Common myeloid progenitor, CD34-positive (primary cell): ENCODE results near the gene ELF1.
A peak's percentile ranks its signal among the peaks of the same experiment; 100 is the strongest.

Source experiments
- CTCF ChIA-PET: fragments of 350-600 bp; sonication (Branson Sonifier 250); formaldehyde crosslinking; loops from one replicate; lab custom pipeline; 2021; ENCODE audit warnings: antibody characterized with exemption; lab: Charles Lee
- POLR2A ChIA-PET: fragments of 350-600 bp; sonication (Branson Sonifier 250); formaldehyde crosslinking; loops from one replicate; lab custom pipeline; 2021; ENCODE audit warnings: antibody characterized with exemption; lab: Charles Lee
- DNase-seq, 3 donors: peaks; one replicate each; pipeline versions ENCODE4 v3.0.0 to v3.0.0-alpha.2; 2013
- H3K27ac ChIP-seq, 2 experiments: 1 replicate in 1 of 2; 2 replicates in 1 of 2; pipeline ENCODE4 v1.7.0; 2013; ENCODE audit warnings: inconsistent platforms in 2 of 2, low read length in 2 of 2, mild to moderate bottlenecking in 2 of 2, low read depth in 1 of 2, moderate library complexity in 1 of 2; ENCODE audit not compliant: severe bottlenecking in 2 of 2, insufficient read depth in 1 of 2, poor library complexity in 1 of 2
- H3K27me3 ChIP-seq, 5 experiments: replicated peaks in 2 of 5; 1 replicate in 3 of 5; 2 replicates in 2 of 5; pipeline versions ENCODE4 v1.6.1 to v1.7.0; 2013; ENCODE audit warnings: low read length in 4 of 5, mild to moderate bottlenecking in 2 of 5, moderate library complexity in 2 of 5, inconsistent platforms in 1 of 5; ENCODE audit not compliant: insufficient read depth in 5 of 5, control insufficient read depth in 4 of 5
- H3K36me3 ChIP-seq, 4 experiments: 1 replicate in 2 of 4; 2 replicates in 2 of 4; pipeline versions ENCODE4 v1.6.1 to v1.7.0; 2013; ENCODE audit warnings: low read length in 3 of 4, control low read depth in 1 of 4, mild to moderate bottlenecking in 1 of 4; ENCODE audit not compliant: control insufficient read depth in 4 of 4, insufficient read depth in 4 of 4
- H3K4me1 ChIP-seq, 4 experiments: 1 replicate in 3 of 4; 2 replicates in 1 of 4; pipeline versions ENCODE4 v1.6.1 to v1.7.1; 2013; ENCODE audit warnings: low read length in 3 of 4, mild to moderate bottlenecking in 3 of 4, control low read depth in 1 of 4, inconsistent platforms in 1 of 4, moderate library complexity in 1 of 4; ENCODE audit not compliant: control insufficient read depth in 4 of 4, insufficient read depth in 4 of 4; ENCODE audit errors: control extremely low read depth in 1 of 4
- H3K4me3 ChIP-seq, 7 experiments: 1 replicate in 4 of 7; 2 replicates in 3 of 7; pipeline versions ENCODE4 v1.5.1 to v1.7.0; 2013; ENCODE audit warnings: mild to moderate bottlenecking in 7 of 7, low read length in 6 of 7, moderate library complexity in 6 of 7, inconsistent platforms in 2 of 7, low read depth in 2 of 7, control low read depth in 1 of 7; ENCODE audit not compliant: insufficient read depth in 4 of 7, control insufficient read depth in 1 of 7; ENCODE audit errors: extremely low read depth in 1 of 7
- H3K9me3 ChIP-seq, 5 experiments: 1 replicate in 4 of 5; 2 replicates in 1 of 5; pipeline versions ENCODE4 v1.6.1 to v1.7.1; 2013; ENCODE audit warnings: low read length in 4 of 5, mild to moderate bottlenecking in 2 of 5, inconsistent platforms in 1 of 5, low read depth in 1 of 5, moderate library complexity in 1 of 5; ENCODE audit not compliant: control insufficient read depth in 4 of 5, insufficient read depth in 2 of 5; ENCODE audit errors: control extremely low read depth in 1 of 5
- WGBS: methylation state at CpG from one replicate; pipeline ENCODE4 v1.1.5; 2013; ENCODE audit not compliant: insufficient coverage; 5-methylcytosine and 5-hydroxymethylcytosine counted together

The ELF1 gene

DNA sequence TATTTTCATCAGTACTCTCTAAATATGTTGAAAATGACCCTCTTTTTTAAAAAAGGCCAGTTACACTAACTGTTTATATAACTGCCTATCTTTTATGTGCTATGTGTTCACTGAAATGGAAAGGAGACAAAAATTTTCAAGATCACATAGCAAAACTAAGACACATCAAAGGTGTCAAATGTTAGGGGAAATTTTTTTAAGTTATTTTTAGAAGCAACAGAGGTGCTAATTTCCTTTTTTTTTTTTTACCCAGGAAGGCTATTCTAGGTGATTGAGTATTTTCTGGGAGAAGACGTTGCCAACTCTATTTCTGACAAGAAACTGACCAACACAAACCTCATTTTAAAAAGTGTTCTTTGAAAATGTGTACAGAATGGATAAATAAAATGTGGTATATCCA lies 45.7 kb downstream of the ELF1 start:
- ChIA-PET CTCF (interaction anchor here (0.9 to 2.6 kb wide), 13 partner anchors 8 to 188 kb away, joined by 3 to 22 read pairs (median 5); partner anchors contain the start of gene ELF1), POLR2A (interaction anchor here (1.0 kb wide), 1 partner anchor 12 kb away, joined by 3 read pairs; no protein-coding TSS in a partner anchor)
- peaks cover 1 to 19% (median 6%) of the 10 kb centered on the region in 4 experiments for H3K36me3 ChIP-seq
- H3K4me3 ChIP-seq: peak overlapping the region in 2 of 7 experiments; percentile 1 to 27
- peak overlapping the region in 1 of 2 experiments; percentile 52 for H3K27ac ChIP-seq
- no CpG with 5 or more reads among the region's 1 CpG for WGBS
- H3K4me1 ChIP-seq: peaks cover 51 to 81% (median 66%) of the 10 kb centered on the region in 4 experiments
- H3K9me3 ChIP-seq: no peaks in the 10 kb centered on the region
- H3K27me3 ChIP-seq: no peaks in the 10 kb centered on the region
- no peak for DNase-seq

DNA sequence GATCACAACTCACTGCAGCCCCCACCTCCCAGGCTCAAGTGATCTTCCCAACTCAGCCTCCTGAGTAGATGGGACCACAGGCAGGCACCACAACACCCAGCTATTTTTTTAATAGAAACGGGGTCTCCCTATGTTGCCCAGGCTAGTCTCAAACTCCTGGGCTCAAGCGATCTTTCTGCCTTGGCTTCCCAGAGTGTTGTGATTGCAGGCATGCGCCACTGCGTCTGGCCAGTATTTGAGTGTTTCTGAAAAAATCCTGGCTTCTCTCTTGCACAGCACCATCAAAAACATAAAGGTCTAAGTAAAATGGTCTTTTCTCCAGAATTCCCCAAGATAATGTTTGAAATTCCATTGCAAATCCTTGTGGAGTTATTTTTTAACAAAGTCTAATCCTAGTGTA lies 47.8 kb downstream of the ELF1 start:
- peaks cover 52 to 79% (median 65%) of the 10 kb centered on the region in 4 experiments for H3K4me1 ChIP-seq
- H3K9me3 ChIP-seq: no peaks in the 10 kb centered on the region
- 79% methylated on average over 4 of the region's 4 CpGs for WGBS
- H3K27me3 ChIP-seq: no peaks in the 10 kb centered on the region
- CTCF ChIA-PET: interaction anchor here (0.5 to 3.7 kb wide), 7 partner anchors 9 to 58 kb away, joined by 3 to 16 read pairs (median 3); partner anchors contain the start of gene ELF1
- H3K36me3 ChIP-seq: peaks cover 1 to 19% (median 3%) of the 10 kb centered on the region in 4 experiments
- no peak for DNase-seq
- H3K27ac ChIP-seq: no peak overlapping the region
- POLR2A ChIA-PET: interaction anchor here (0.6 kb wide), 1 partner anchor 32 kb away, joined by 3 read pairs; no protein-coding TSS in a partner anchor
- no peak overlapping the region for H3K4me3 ChIP-seq

DNA sequence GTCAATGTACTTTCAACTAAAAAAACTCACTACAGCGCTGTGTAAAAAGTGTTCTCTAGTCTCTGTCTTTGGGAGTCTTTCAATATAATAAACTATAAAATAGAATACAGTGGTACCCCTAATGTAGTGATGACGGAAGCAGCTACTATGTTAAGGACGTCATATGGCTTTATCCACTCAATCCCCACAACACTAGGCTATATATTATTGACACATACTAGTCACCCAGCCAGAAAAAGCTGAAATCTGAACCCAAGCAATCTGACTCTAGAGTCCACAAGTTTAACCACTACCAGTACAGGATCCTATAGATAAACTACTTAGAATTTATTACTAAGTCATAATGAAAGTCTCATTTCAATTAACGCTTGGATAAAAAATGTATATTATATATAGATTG lies 48.3 kb downstream of the ELF1 start:
- DNase-seq: no peak
- Histone ChIP-seq H3K9me3 (no peaks in the 10 kb centered on the region), H3K4me3 (no peak overlapping the region), H3K4me1 (peaks cover 50 to 79% (median 65%) of the 10 kb centered on the region in 4 experiments), H3K36me3 (peaks cover 0 to 14% (median 2%) of the 10 kb centered on the region in 4 experiments), H3K27me3 (no peaks in the 10 kb centered on the region), H3K27ac (no peak overlapping the region)
- WGBS: no CpG with 5 or more reads among the region's 4 CpGs
- POLR2A ChIA-PET: no interaction called here
- CTCF ChIA-PET: interaction anchor here (0.5 to 3.7 kb wide), 7 partner anchors 8 to 83 kb away, joined by 3 to 16 read pairs (median 3); partner anchors contain the start of gene ELF1

DNA sequence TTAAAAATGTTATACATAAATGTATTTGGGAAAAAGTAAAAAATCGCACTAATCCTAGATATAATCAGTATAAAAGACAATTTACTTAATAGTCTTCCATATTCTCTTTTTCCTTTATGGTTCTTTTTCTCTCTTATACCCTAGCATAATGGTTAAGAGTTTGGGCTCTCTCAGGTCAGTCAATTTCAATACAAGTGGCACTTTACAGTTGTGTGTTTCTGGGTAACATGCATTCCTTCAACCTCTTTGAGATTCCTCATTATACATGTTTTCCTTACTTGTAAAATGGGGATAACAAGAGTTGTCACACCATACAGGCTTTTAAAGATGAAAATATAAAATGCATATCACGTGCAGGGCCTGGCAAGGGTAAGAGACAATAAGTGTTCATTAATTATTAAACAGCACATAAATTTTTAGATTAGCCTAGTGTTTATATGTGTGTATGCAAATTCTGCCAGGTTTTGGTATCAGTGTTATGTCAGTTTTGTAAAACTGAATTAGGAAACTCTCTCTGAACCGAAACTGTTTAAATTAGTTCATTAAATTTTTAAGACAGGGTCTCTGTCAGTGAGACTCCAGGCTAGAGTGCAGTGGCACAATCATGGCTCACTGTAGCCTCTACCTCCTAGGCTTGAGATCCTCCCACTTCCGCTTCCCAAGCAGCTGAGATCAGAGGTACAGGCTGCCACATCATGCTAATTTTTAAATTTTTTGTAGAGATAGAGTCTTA lies 49.8 kb downstream of the ELF1 start:
- no peaks in the 10 kb centered on the region for H3K9me3 ChIP-seq
- CTCF ChIA-PET: interaction anchor here (0.8 to 3.7 kb wide), 8 partner anchors 7 to 60 kb away, joined by 3 to 16 read pairs (median 4); partner anchors contain the start of gene ELF1
- POLR2A ChIA-PET: no interaction called here
- no peak overlapping the region for H3K4me3 ChIP-seq
- peak overlapping the region in 1 of 2 experiments; percentile 31 for H3K27ac ChIP-seq
- no peaks in the 10 kb centered on the region for H3K27me3 ChIP-seq
- H3K36me3 ChIP-seq: peaks cover 0 to 15% (median 3%) of the 10 kb centered on the region in 4 experiments
- DNase-seq: no peak
- WGBS: 29% methylated on average over 1 of the region's 4 CpGs
- H3K4me1 ChIP-seq: peaks cover 44 to 81% (median 61%) of the 10 kb centered on the region in 4 experiments

DNA sequence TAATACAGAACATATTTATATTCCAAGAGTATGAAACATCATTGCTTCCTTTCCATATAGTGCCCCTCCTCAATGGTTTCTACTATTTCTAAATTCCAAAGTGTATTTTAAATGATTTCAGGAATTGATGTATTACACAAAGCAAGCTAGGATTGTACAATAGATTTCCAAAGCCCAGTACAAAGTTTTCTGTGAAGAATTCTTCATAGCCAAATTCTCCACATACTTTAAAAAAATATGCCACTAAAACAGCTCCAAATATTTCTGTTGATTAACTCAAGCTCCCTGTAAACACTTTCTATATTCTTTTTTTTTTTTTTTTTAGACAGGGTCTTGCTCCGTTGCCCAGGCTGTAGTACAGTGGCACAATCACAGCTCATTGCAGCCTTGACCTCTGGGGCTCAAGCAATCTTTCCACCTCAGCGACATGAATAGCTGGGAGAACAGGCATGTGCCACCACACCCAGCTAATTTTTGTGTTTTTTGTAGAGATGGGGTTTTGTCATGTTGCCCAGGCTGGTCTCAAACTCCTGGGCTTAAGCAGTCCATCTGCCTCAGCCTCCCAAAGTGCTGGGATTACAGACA lies 50.6 kb downstream of the ELF1 start:
- Histone ChIP-seq H3K27me3 (no peaks in the 10 kb centered on the region), H3K4me3 (no peak overlapping the region), H3K27ac (no peak overlapping the region), H3K4me1 (peaks cover 36 to 81% (median 56%) of the 10 kb centered on the region in 4 experiments), H3K36me3 (peaks cover 0 to 23% (median 3%) of the 10 kb centered on the region in 4 experiments), H3K9me3 (no peaks in the 10 kb centered on the region)
- DNase-seq: no peak
- ChIA-PET POLR2A (interaction anchor here (0.6 kb wide), 1 partner anchor 43 kb away, joined by 4 read pairs; no protein-coding TSS in a partner anchor), CTCF (interaction anchor here (0.6 to 1.3 kb wide), 4 partner anchors 10 to 52 kb away, joined by 3 to 4 read pairs (median 3); no protein-coding TSS in a partner anchor)
- no CpG with 5 or more reads among the region's 2 CpGs for WGBS

DNA sequence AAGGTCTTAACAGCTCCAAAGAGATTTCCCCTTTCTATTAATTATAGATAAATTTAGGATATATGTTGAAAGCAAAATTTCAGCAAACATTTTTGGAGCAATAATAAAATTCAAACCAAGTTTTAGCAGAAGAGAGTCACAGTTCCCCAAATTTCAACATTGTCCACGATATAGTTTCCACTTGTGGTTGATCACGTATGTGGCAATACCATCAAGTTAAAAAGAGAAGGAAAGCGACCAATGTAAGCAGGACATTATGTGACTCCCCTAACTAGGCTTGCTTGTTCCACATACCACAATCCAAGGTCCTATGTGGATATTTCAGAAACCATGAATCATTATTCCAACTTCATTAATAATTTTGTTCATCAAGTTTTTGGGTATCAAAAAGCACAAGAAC lies 52.8 kb downstream of the ELF1 start:
- H3K4me1 ChIP-seq: peaks cover 36 to 93% (median 62%) of the 10 kb centered on the region in 4 experiments
- ChIA-PET POLR2A (no interaction called here), CTCF (interaction anchor here (1.4 to 1.5 kb wide), 4 partner anchors 8 to 95 kb away, joined by 3 to 8 read pairs (median 4); partner anchors contain the start of gene WBP4)
- no peaks in the 10 kb centered on the region for H3K27me3 ChIP-seq
- no CpG with 5 or more reads among the region's 3 CpGs for WGBS
- peak in 2 of 3 donors; percentile 67 to 76 for DNase-seq
- H3K9me3 ChIP-seq: no peaks in the 10 kb centered on the region
- H3K4me3 ChIP-seq: peak overlapping the region in 3 of 7 experiments; percentile 4 to 46 (median 22)
- H3K36me3 ChIP-seq: peaks cover 2 to 22% (median 7%) of the 10 kb centered on the region in 4 experiments
- peak overlapping the region in 1 of 2 experiments; percentile 36 for H3K27ac ChIP-seq
